ENCODE results near the gene PRIM1.
"Not testable (repeated sequence)": the region's sequence is repeated elsewhere in the genome, so short reads cannot be mapped to it uniquely, and the experiment has no call there.

Gene PRIM1

GRCh38 chr12:56716933-56717880 is 34.9 kb downstream of the PRIM1 start:
- no peak for DNase-seq (ENCODE audit: low spot score)

- no peak for DNase-seq (ENCODE audit: low spot score)
These were observed 35.7 kb downstream of the PRIM1 start for GRCh38 chr12:56716458-56716857.

- DNase-seq (ENCODE audit: low spot score): no peak
These were observed 36.3 kb downstream of the PRIM1 start for GRCh38 chr12:56715798-56716197.

DNA sequence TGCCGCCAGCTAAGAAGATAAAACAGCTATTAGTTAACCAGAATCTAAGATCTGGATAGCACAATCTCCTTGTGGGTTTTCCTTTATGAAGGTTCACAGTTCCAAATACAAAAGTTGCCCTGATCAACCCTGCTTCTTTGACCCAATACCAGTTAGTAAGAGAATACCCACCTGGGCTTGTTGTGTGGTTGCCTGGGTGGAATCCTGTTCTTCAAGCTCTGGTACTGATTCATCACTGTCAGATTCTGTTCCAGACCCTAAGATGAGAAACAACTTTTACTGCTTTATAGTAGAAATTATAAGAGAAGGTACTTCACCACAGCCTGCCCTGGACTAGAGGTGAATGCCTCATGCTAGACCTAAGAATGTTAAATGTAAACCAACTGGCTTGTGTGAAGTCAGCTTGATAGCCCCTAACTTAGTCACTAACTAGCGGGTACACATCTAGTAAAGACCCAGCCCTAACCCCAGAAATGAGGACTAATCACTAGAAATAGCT is 37.6 kb downstream of the PRIM1 start:
- DNase-seq (ENCODE audit: low spot score): no peak

DNA sequence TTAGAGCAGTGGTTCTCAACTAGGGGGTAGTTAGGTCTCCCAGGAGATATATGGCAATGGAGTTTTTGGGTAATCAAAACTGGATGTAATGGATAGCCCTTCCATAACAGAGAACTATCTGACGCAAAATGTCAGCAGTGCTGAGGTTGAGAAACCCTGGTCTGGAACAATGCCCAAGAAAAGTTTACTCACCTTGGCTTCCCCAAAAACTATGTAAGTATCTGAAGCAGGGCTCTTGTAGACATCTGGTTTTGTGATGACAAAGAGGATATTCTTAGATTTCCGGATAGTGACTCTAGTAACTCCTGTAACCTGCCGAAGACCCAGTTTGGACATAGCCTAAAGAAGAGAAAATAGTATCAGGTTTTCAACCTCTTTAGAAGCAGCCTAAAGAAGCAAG is 38.8 kb downstream of the PRIM1 start:
- no peak for DNase-seq (ENCODE audit: low spot score)

GRCh38 chr12:56709759-56710376 is 42.3 kb downstream of the PRIM1 start:
- DNase-seq (ENCODE audit: low spot score): no peak

DNA sequence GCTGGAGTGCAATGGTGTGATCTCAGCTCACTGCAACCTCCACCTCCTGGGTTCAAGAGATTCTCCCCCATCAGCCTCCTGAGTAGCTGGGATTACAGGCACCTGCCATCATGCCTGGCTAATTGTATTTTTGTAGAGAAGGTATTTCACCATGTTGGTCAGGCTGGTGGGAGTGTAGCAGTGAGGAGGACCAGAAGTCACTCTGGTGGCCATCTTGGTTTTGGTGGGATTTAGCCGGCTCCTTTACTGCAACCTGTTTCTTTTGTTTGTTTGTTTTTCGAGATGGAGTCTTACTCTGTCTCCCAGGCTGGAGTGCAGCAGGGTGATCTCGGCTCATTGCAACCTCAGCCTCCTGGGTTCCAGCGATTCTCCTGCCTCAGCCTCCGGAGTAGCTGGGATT is 47.6 kb downstream of the PRIM1 start:
- not testable (repeated sequence) for DNase-seq (ENCODE audit: low spot score)

DNA sequence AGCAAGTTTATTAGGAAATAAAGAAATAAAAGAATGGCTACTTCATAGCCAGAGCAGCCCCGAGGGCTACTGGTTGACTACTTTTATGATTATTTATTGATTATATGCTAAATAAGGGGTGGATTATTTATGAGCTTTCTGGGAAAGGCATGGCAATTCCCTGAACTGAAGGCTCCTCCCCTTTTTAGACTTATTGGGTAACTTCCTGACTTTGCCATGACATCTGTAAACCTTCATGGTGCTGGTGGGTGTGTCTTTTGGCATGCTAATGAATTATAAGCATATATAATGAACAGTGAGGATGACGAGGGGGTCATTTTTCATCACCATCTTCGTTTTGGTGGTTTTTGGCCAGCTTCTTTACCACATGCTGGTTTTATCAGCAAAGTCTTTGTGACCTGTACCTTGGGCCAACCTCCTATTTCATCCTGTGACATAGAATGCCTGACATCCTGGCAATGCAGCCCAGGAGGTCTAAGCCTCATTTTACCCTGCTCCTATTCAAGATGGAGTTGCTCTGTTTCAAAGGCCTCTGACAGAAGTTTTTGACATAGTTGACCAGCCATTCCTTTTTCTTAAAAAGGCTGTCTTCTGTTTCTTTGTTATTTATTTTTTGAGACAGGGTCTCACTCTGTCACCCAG is 53.0 kb downstream of the PRIM1 start:
- no peak for DNase-seq (ENCODE audit: low spot score)

DNA sequence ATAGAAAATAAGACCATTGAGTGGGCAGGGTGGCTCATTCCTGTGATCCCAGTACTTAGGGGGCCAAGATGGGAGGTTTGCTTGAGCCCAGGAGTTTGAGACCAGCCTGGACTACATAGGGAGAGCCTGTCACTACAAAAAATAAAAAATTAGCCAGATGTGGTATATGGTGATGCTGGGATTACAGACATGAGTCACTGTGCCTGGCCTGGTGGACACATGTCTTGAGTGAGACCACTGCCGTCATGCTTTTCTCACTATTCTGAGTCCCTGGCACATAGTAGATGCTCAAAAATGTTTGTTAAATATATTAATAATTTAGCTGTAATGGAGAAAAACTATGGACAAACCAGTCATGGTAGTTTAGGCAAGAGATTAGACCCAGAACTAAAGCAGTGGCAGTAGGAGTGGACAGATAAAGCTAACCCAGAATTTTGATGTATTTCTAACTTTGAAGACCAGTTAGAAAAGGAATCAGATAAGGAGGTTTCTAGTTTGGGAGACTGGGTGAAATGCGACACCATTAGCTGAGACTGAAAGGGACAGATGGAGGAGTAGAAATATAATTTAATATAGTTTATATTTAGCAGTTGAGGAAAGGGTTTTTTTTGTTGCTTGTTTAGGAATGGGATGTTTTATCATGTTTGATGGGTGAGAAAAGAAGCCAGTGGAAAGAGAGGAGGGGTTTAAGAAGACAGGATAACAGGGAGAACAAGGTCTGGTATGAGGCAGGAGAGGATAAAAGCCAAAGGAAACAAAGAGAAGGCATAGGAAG is 56.6 kb downstream of the PRIM1 start:
- DNase-seq (ENCODE audit: low spot score): no peak

GRCh38 chr12:56694161-56694560 is 58.0 kb downstream of the PRIM1 start:
- DNase-seq (ENCODE audit: low spot score): no peak

DNA sequence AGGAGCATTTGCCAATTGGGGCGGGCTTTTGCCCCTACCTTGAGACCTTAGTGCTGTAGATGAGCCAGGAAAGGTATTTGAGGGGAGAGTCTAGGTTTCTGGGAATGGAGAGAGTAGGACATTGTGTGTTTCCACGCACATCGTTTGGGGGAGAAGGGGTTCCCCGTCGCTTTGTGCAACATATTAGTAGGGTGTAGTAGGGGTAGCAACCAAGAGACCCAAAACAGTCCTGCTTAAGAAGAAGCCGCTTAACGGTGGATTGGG is 63.3 kb downstream of the PRIM1 start:
- no peak for DNase-seq (ENCODE audit: low spot score)

DNA sequence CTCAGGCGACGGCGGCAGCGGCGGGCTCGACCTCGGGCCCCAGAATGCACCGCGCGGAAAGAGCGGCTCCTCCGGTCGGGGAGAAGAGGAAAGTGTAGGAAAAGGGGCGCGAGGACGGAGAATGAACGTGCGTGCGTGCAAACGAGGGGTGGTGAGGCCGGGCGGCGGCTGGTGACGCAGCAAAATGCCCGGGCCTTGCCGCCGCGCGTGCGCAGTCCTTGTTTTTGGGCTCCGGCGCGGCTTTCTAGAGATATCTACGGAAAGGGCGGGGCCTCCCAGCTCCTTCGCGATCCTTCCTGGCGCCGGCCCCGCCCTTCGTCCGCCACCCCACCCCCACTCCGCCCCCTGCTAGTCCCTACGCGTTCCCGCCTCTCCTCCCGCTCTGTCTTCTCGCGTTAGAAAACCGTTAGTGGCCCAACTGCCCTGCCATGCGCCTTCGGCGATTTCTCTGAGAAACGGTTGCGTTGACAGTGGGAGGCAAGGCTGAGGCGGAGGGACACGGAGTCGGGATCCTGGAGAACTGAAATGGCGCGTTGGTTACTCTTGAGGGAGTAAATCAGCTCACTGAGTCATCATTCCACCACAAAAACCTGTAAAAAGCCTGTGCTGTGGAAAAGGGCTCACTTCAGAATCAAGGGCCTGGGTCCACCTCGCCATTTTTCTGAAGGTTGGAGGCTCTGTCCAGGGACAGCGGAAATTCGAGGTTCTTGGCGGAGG is 63.8 kb downstream of the PRIM1 start, which contains the start of gene PTGES3:
Gene PTGES3 (minus strand): TSS at position 156 of the 717 bp plus-strand sequence. CDS start 285 bp downstream, outside the sequence.
- peak; percentile 95 for DNase-seq (ENCODE audit: low spot score)

DNA sequence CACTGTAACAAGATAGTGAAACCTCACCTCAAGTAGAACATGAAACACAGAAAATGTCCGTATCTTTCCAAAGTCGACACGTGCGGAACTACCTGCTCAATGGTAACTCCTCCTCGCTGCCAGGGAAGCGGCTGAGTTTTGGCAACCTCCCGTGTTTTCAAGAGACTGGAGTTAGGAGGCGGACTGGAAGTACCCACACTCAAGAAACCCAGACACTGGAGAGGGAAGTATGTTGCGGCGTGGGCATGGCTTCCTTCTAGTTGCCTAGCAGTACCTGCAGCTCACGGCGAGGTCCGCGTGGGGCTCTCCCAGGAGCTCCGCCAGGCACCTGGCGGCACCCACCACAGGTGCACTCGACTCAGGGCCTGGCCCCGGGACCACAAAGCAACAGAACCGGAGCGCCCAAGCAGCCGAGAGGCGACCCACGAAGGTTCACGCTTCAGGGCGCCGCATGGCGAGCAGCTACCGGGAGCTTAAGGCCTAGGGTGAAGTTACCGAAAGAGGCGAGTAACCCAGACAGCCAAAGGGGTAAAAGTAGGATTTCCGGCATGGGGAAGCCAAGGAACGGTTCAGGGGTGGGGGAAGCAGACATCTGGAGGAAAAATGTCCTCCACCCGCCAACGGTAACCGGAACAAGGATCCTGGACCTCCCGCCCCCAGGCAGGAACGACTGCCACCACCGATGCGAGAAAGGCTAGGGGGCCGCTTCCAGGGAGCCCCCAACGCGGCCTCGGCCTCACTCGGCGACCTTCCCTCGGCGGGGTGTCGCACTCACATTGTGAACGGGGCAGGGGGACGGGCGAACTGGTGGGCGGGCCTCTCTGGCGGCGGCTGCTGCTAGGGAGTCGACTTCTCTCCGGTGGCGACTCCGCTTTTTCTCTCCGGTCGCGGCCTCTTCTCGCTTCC is 64.6 kb downstream of the PRIM1 start:
- peak; percentile 63 for DNase-seq (ENCODE audit: low spot score)

DNA sequence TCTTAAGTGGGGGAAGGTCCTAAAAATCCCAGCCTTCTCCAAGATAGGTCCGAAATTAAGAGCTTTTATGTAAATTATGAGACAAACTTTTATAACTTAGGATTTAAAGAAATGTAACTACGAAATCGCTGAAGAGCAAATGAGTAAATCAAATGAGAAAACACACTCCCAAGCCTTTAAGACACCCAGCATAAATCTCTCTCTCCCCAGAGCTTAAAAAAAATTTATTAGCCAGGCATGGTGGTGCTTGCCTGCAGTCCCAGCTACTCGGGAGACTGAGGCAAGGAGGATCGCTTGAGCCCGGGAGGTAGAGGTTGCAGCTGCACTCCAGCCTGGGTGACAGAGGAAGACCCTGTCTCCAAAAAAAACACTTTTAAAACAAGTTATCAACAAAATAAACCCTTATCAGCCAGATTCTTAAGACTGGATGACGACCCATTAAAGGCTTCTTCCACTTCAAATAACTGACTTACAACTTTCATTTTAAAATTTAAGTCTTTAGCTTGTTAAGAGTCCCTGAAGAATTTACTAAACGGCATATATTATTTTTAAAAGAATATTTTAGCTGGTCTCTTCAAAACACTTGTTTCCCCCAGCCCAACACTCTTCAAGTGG is 67.3 kb downstream of the PRIM1 start:
- peak; percentile 20 for DNase-seq (ENCODE audit: low spot score)

DNA sequence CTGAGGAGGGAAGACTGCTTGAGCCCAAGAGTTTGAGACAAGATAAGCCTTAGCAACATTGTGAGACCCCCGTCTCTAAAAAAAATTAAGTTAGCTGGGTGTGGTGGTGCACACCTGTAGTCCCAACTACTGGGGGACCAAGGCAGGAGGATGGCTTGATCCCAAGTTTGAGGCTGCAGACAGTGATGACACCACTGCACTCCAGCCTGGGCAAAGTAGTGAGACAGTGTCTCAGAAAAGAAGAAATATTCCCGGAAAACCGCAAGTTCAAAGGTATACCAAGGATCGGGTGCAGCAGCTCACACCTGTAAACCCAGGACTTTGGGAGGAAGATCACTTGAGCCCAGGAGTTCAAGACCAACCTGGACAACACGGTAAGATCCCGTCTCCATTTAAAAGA is 69.8 kb downstream of the PRIM1 start:
- DNase-seq (ENCODE audit: low spot score): no peak
